ENCODE results near the gene KCNC3.
"Not testable (repeated sequence)": the region's sequence is repeated elsewhere in the genome, so short reads cannot be mapped to it uniquely, and the experiment has no call there.

KCNC3 gene

DNA sequence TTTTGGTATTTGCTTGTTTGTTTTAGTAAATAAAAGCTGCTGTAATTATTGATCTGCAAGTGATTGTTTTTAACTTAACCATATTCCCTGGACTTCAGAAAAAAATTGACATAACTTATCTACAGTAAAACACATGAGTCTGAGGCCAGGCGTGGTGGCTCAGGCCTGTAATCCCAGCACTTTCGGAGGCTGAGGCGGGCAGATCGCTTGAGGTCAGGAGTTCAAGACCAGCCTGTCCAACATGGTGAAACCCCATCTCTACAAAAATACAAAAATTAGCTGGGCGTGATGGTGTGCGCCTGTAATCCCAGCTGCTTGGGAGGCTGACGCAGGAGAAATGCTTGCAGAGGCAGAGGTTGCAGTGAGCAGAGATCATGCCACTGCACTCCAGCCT is 24.3 kb upstream of the KCNC3 start:
- not testable (repeated sequence) for DNase-seq

DNA sequence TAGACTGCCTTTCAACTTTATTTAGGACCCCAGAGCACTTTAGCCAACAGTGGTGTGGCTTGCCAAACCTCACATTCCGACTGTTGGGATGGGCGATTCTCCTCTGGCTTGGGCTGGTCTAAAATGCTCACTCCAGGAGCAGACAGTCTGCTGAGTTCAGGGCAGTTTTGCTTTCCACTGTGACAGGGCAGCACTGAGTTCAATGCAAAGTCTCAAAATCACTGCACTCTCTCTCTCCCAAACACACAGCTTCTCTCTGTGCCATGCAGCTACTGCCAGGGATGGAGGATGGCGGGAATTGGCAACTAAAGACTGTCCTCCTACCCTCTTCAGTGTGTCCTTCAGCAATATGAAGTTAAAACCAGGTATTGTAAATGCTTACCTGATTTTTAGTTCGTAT is 23.1 kb upstream of the KCNC3 start:
- no peak for DNase-seq

DNA sequence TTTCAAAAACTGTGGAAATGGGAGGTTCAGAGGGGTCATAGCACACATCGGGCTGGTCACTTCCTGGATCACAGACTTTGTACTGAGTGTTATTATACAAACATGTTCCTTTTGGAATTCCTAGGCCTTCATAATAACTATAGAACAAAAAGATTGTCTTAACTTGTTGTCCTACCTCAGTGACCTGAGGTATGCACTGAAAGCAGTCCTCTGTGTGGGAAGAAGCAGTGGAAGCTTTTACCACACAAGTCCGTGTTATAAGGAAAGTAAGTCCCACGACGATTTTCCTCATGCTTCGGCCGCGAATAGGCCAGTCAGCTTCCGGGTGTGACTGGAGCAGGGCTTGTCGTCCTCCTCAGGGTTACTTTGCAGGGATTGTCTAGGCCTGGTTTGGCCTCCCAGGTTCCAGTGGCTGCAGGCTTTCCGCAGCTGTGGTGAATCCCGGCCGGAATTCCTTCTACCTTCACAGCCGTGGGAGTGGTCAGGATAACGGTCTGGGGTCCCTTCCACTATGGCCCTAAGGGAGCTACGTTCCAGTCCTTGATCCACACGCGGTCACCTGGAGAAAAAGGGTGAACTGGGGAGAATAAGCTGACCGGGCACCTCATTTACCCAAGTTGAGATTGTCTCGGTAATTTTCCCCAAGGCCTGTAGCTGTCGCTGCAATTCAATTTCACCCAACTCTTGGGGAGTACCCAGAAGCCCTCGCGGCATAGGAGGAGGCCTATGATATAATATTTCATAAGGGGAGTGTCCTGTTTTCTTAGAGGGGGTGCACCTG is 20.3 kb upstream of the KCNC3 start:
- no peak for DNase-seq

DNA sequence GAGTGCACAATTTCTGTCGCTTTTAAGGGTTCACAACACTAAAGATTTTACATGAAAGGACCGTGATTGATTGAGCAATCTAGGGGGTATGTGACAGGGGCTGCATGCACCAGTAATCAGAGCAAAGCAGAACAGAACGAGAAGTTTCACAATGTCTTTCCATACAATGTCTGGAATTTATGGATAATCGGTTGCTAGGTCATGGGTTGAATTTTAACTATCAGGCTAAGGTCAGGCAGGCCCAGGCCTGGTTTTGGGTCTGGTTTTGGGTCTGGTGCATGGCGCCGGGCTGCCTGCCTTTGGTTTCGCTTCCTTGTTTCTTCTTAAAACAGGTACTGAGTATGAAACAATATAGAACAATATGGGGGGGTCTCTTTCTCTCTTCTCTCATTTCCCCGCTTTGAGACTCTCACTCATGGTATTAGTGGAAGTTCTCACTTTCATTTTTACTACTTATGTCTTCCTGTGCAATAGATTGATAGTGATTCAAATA is 18.0 kb upstream of the KCNC3 start:
- DNase-seq: not testable (repeated sequence)

DNA sequence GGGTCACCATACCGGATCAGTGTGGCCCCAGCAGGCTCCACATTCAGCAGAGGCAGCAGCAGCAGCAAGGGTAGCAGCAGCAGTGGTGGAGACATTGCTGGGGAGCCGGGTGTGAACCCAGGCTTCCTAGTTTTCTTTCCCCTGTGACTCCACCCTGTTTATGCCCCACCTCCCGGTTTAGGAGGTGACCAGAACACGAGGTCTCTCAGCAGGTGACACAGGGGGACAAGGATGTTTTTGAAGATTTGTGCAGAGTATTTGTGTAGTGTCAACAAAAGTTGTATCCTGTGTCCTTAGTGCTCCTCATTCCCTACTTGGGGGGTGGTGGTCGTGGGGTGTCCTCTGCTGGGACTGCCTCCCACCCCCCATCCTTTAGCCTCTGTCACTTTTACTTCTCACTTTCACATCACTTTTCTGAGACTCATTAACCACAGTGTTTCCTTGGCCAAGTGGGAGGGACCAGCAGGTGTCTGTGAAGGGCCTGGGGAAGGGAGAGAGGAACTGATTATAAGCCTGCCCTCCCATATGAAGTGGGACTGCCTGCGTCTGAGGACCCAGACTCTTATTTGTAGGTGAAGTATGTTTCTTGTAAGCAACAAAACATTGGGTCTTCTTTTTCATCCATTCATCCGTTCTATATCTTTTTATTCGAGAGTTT is 15.6 kb upstream of the KCNC3 start:
- no peak for DNase-seq

DNA sequence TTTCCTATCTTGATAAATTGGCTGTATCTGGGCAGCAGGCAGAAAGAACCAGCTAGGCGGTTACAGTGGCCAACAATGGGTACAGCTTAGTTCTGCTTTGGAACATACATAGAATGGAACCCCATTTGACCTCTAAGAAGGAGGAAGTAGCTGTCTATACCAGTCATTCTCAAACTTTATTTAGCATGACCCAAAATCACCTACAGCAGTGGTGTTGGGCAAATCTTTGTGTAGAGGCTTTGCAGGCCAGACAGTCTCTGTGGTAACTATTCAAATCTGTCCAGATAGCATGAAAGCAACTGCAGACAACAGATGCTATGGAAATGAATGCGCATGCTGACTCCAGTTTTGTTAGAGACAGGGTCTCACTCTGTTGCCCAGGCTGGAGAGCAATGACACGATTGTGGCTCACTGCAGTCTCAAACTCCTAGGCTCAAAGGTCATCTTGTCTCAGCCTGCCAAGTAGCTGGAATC is 12.0 kb upstream of the KCNC3 start:
- DNase-seq: no peak

DNA sequence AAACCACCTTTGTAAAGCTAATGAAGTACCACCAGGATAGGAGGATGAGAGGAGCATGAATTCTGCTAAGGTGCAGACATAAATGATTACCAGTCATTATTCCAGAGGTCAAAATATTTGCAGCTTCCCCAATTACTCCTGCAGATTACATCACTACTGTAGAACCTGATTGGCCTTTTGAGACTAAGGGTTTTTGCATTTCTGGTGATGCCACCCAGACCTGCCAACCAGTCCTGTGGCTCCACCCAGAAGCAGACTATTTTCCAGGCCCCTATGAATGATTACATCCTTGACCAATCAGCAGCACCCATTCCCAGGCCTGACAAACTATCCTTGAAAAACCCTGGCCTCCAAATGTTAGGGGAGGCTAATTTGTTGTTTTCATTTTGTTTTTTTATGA is 11.2 kb upstream of the KCNC3 start:
- no peak for DNase-seq

DNA sequence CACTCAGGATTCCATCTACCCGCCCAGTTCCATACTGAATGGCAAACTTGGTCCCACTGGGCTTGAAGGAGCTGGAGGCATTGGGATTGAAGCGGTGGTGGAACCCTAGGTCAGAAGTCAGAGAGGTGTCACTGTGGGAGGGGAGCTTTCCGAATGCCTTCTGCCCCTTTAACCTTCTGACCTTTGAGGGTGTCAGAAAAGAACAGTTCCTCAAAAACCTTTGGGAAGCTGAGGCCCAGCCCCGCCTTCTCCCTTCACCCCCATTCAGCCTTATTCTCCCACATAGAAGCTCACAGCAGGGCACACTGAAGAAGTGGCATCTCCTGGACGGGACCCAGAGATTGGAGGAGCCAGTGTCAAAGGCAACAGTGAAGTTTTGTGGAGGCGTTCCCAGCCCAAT is 7.9 kb upstream of the KCNC3 start:
- not testable (repeated sequence) for DNase-seq

DNA sequence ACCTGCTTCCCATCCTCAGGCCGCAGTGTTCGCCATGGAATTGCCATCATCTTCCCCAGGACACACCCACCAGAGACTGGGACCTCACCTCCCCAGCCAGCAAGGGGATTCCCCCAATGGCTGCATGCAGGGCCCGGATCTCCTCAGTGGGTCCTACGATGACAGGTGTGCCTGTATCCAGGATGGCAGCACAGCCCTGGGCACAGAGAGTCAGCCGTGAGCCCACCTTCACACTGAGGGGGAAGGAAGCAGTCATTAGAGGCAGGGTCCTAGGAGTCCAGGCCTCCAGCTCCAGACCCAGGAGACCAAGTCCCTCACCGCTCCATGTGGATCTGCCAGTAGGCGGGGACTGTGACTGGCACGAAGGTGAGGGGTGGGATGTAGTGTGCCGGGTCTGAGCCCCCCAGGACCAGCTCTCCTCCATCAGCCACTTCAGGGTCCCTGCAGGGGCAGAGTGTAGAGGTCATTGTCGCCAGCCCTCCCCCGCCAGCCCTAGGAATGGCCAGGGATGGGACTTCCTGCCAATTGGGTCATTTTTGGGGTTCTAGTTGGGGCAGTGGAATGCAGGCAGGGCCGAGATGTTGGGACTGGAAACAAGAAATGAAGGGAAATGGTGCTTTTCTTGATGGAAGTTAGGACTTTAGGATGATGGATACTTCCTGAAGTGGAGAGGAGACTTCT is 5.7 kb upstream of the KCNC3 start:
- no peak for DNase-seq

DNA sequence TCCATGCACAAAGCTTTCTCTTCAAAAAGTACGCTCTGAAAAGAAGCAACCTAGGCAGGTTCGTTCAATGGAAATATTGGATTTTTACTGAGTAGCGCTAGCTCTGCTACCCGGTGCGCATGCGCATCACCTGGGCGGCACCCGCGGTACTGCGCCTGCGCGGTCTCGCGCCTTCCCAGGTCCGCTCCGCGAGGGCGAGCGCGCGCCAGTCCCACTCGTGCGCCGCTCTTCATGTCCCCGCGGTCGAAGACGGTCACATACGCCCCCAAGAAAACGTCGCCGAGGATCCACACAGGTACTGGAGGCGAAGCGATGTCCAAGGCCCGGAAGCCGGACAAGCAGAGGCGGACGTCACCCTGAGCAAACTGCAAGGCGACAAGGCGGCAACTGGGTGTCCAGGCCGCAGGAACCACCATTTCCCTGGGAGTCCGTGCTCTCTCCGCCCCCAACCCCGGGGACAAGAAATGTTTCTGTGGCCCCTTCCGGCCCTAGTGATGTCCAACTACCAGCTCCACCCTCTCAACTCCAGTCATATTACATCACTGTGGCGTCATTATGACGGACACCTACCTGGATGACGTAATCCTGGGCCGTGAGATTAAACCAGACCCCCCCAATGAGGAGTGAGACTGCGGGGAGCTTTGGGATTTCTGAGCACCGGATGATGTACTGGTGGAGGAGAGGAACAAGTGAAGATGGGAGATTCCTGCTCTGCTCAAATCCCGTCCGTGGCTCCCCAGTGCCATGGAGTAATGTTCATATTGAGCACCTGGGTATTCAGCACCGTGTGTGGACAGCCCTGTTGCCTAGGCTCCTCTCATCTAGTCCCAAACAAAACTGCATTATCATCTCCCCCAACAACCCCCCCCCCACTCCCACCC is 4.8 kb upstream of the KCNC3 start:
- no peak for DNase-seq

DNA sequence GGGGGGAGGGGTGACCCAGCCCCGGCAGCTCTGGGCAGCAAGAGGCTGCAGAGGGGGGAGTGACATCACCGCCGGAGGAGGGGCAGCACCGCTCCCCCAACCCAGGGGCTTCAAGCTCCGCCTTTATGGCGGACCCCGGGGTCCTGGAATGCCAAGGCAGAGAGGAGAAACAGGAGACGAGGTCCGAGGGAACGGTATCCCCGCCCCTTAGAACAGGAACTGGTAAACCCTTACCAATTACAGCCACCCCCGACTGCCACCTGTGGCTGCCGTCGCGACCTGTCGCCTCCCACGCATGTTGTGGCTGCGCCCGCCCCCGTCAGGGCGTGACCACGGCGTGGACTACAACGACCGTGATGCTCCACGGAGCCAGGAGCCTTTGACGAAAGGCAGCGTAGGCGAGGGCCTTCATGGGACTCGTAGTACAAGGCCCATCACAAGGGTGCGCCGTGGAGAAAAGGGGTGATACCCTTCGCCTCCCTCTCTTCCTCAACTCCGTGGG is 4.1 kb upstream of the KCNC3 start:
- no peak for DNase-seq

DNA sequence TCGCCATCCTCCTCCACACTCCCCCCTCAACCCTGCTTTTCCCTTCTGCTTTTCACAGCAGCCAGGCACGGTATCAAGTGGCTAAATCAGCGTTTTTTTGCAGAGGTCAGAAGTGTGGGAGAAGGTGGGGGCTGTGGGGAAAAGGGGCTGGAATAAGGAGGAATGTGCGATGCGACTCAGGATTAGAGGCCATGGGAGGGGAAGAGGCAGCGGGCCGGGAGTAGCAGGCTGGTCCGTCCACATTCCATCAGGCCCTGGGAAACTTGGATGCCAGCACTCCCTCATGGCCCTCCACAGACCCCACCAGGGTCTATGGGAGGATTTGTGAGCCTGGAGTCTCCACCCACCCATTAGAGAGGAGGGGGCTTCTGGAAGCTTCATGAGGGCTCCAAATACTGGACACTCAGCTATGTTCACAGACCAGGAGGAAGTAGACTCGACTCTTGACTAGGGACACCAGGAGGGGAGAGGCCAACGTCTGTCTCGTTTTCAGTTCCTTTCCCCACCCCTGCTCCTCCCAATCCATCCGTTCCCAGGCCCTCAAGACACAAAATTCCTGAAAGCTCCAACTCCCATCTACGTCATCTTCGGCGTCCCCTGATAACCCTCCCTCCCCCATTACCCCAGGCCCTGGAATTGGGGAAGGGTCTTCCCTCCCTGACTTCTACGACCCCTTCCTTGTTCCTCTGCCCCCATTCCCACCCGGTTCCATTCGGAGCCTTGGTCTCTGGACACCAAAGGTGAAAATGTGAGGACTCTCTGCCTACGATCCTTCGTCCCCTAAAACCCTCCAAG is 3.3 kb upstream of the KCNC3 start:
- no peak for DNase-seq

DNA sequence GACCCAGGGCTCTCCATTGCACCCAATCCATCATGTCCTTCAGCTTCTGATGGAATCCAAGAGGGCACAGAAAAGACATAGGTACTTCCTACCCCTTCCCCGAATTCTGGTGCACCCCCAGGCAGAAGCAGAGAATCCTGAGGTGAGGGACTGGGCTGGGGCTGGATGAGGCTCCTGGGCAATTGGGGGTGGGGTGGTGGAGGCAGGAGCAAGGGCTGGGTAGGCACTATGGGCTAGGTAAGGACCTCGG is 2.7 kb upstream of the KCNC3 start:
- no peak for DNase-seq

DNA sequence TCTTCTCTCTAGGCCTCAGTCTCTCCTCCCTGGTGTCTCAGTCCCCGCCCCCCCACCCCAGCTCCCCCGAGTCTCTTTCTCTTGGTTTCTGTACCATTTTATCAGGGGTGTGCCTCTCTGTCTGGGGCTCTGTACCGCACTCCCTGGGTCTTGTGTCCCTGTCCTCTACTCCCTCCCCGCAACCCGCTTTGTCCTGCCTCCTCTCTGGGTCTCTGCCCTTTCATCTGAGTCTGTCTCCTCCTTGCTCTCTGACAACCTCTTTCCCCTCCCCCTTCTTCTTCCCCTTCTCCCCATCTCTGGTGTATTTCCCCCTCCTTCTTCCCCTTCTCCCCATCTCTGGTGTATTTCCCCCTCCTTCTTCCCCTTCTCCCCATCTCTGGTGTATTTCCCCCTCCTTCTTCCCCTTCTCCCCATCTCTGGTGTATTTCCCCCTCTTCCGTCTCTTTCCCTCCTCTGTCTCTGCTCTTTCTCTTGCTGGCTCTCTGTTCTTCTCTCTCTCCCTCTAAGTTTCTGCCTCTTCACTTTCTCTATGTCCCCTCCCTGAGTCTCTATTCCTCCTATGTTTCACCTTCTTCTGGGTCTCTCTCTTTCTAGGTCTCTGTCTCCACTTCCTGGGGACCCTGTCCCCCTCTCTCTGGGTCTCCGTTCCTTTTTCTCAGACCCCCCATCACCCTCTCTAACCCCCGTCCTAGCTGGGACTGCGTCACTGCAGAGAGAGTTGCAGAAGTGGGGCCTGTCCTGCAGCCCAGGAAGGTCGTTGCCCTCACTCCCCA is 2.2 kb upstream of the KCNC3 start:
- DNase-seq: no peak

DNA sequence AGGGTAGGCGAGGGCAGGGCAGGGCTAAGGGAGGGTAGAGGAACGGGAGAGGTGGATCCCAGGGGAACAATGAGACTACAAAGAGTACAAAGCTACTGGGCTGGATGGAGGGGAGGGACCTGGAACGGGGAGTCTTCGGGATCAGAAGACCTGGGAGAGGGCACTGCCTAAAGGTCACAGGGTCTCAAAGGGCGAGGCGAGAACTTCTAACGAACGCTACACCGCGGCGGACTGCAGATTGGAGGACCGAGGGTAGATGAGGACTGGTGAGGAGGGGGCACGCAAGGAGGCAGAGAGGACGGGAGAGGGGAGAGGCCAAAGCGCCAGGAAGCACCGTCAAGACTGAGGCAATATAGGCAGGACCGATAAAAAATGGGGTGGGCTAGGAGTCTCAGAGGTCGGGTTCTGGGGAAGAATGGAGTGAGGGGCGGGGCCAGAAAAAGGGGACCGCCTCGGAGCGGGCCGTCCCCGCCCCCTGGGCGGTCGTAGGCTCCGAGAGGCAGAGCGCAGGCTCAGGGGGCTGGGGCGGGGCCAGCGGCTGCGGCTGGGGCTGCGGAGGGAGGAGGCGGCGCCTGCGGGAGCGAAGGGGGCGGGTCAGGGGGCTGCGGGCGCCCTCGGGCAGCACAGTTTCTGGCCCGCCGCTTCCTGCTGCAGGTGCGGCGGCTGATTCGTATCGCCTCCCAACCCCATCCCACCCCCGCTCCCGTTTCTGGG is 1.3 kb upstream of the KCNC3 start:
- peak; percentile 73 for DNase-seq

DNA sequence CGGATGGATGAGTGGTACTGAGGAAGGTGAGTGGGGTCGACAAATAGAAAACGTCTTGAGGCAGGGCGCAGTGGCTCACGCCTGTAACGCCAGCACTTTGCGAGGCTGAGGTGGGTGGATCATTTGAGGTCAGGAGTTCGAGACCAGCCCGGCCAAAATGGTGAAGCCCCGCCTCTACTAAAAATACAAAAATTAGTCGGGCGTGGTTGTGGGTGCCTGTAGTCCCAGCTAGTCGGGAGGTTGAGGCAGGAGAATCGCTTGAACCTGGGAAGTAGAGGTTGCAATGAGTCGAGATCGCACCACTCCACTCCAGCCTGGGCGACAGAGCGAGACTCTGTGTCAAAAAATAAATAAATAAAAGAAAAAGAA is 733 bp upstream of the KCNC3 start:
- DNase-seq: not testable (repeated sequence)

DNA sequence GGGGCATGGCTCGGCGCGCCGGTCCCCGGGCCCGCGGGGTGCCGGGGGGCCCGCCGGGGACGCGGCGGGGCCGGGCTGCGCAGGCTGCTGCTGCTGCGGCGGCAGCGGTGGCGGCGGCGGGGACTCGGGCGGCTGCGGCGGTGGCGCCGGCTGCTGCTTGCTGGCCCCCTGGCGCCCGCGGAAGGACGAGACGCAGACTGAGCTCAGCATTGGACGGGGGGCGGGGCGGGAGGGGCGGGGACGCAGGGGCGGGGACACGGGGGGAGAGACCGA is 368 bp downstream of the KCNC3 start:
- no peak for DNase-seq

DNA sequence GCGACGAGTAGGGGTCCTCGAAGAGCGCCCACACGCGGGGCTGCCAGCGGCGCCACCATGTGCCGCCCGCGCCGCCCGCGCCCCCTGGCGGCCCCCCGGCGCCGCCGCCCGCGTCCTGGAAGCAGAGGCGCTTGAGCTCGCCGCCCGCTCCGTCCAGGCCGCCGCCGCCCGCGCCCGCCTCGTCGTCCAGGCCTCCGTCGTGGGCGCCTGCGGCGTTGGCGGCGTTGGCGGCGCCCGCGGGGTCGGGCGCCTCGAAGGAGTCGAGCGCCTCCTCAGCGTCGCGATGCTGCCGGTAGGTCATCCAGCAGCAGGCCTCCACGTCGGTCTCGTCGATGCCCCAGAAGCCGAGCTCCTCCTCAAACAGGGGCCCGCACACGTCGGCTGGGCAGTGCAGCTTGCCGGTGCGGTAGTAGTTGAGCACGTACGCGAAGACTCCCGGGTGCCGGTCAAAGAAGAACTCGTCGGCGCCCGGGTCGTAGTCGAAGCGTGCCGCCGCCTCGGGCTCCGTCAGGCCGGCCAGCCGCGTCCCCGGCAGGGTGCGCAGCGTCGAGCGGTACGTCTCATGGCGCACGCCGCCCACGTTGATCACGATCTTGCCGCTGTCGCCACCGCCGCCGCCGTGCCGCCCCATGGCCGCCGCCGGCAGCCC is 829 bp downstream of the KCNC3 start:
- DNase-seq: no peak

DNA sequence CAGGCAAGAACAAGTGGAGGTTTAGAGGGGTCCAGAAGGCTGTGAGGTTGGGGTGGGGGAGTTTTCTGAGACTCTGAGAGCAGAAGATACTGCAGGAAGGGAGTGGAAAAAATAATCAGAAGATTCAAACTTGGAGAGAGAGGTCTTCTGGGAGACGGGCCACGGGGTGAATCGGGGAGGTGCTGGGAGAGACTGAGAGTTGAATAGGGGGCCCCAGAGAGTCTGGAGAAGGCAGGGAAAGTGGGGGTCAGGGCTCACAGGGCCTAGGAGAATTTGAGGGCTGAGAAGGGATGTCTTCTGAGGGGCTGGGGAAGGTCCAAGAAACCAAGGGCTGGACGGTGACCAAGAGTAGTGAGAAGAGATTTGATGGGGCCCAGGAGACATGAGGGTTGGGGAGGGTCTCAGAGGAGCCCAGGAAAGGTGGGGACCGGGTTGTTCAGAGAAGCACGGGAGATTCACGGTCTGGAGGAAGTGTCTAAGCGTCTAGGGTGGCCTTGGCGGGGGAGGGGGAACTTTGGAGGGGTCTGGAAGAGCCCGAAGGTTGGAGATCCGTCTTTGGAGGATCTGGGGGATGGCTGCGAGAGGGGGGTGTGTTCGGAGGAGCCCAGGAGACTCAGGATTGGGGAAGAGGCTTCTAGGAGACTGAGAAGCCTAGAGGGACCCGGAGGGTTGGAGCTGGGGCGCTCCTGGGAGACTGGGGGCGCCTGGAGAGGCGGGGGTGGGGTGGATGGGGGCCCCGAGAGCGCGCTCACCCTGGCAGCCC is 1.5 kb downstream of the KCNC3 start:
- DNase-seq: no peak

DNA sequence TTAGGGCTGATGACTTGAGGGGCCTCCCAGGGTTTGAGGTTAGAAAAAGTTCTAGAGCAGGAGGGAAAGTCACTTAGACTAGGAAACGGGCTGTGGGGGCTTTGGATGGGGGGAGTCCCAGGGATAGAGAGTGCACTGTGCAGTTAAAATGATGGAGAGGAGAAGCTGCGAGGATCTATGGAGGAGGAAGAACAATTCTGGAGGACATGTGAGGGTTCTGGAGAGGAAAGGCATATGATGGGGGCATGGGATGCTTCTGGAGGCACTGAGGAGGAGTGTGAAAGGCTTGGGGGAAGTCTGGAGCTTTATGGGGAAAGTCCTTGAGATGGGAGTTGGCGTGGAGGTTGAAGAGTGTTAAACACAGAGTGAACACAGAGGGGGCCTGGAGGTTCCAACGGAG is 2.2 kb downstream of the KCNC3 start:
- no peak for DNase-seq
